Measurements from ENCODE around the gene TULP1. TPM values are rescaled to one million over a fixed set of nuclear protein-coding genes. Genes with fewer than 3 reads are reported as not detected.

The TULP1 gene
- total and polyA plus RNA-seq, 5 donors from 2014 or later, result not detected

- Histone ChIP-seq H3K9me3 (ENCODE audit: control insufficient read depth in 2 of 2, low read length in 2 of 2) (no peaks in the 10 kb centered on the region), H3K4me1 (ENCODE audit: control insufficient read depth, insufficient read depth, low read length, poor library complexity, severe bottlenecking) (no peaks in the 10 kb centered on the region), H3K27me3 (ENCODE audit: control insufficient read depth, insufficient read depth, low read length) (no peaks in the 10 kb centered on the region), H3K27ac (ENCODE audit: insufficient read depth, low read length, poor library complexity, severe bottlenecking) (no peak overlapping the region), H3K36me3 (ENCODE audit: control insufficient read depth, insufficient read depth, low read length) (no peaks in the 10 kb centered on the region), H3K4me3 (ENCODE audit: low read depth, low read length) (no peak overlapping the region)
- no peak overlapping the region for H3K4me3 Mint-ChIP-seq
- H3K27ac Mint-ChIP-seq, result no peak overlapping the region
- peaks cover 0 to 4% (median 0%) of the 10 kb centered on the region in 4 donors for H3K4me1 Mint-ChIP-seq
- peaks cover 0 to 2% (median 0%) of the 10 kb centered on the region in 7 donors for H3K9me3 Mint-ChIP-seq
- DNase-seq, result no peak
- H3K27me3 Mint-ChIP-seq, result peaks cover 6% of the 10 kb centered on the region
- no peaks in the 10 kb centered on the region for H3K36me3 Mint-ChIP-seq
- ATAC-seq (ENCODE audit: low read depth in 2 of 2), result no peak
Observed at GRCh38 chr6:35534407-35535170, 21.9 kb upstream of the TULP1 start.

GRCh38 chr6:35533981-35534380 is 21.3 kb upstream of the TULP1 start:
- Histone ChIP-seq H3K27ac (ENCODE audit: insufficient read depth, low read length, poor library complexity, severe bottlenecking) (no peak overlapping the region), H3K27me3 (ENCODE audit: control insufficient read depth, insufficient read depth, low read length) (no peaks in the 10 kb centered on the region), H3K4me3 (ENCODE audit: low read depth, low read length) (no peak overlapping the region), H3K4me1 (ENCODE audit: control insufficient read depth, insufficient read depth, low read length, poor library complexity, severe bottlenecking) (no peaks in the 10 kb centered on the region), H3K36me3 (ENCODE audit: control insufficient read depth, insufficient read depth, low read length) (no peaks in the 10 kb centered on the region), H3K9me3 (ENCODE audit: control insufficient read depth in 2 of 2, low read length in 2 of 2) (no peaks in the 10 kb centered on the region)
- Mint-ChIP-seq H3K9me3 (no peaks in the 10 kb centered on the region), H3K4me1 (peaks cover 0 to 4% (median 0%) of the 10 kb centered on the region in 4 donors), H3K4me3 (no peak overlapping the region), H3K36me3 (no peaks in the 10 kb centered on the region), H3K27ac (no peak overlapping the region), H3K27me3 (peaks cover 6% of the 10 kb centered on the region)
- DNase-seq (no peak), ATAC-seq (ENCODE audit: low read depth in 2 of 2) (no peak)

- Mint-ChIP-seq H3K36me3 (no peaks in the 10 kb centered on the region), H3K27ac (no peak overlapping the region), H3K27me3 (peaks cover 6% of the 10 kb centered on the region), H3K4me3 (no peak overlapping the region), H3K9me3 (no peaks in the 10 kb centered on the region), H3K4me1 (peaks cover 0 to 4% (median 0%) of the 10 kb centered on the region in 4 donors)
- Histone ChIP-seq H3K4me3 (ENCODE audit: low read depth, low read length) (no peak overlapping the region), H3K9me3 (ENCODE audit: control insufficient read depth in 2 of 2, low read length in 2 of 2) (no peaks in the 10 kb centered on the region), H3K4me1 (ENCODE audit: control insufficient read depth, insufficient read depth, low read length, poor library complexity, severe bottlenecking) (no peaks in the 10 kb centered on the region), H3K27ac (ENCODE audit: insufficient read depth, low read length, poor library complexity, severe bottlenecking) (no peak overlapping the region), H3K27me3 (ENCODE audit: control insufficient read depth, insufficient read depth, low read length) (no peaks in the 10 kb centered on the region), H3K36me3 (ENCODE audit: control insufficient read depth, insufficient read depth, low read length) (no peaks in the 10 kb centered on the region)
- DNase-seq (no peak), ATAC-seq (ENCODE audit: low read depth in 2 of 2) (no peak)
Observed at GRCh38 chr6:35532126-35532525, 19.4 kb upstream of the TULP1 start.

- DNase-seq (no peak), ATAC-seq (ENCODE audit: low read depth in 2 of 2) (no peak)
- H3K36me3 Mint-ChIP-seq, result no peaks in the 10 kb centered on the region
- H3K4me1 Mint-ChIP-seq, result peaks cover 0 to 20% (median 8%) of the 10 kb centered on the region in 4 donors
- H3K4me3 Mint-ChIP-seq, result no peak overlapping the region
- no peak overlapping the region for H3K27ac Mint-ChIP-seq
- Histone ChIP-seq H3K4me1 (ENCODE audit: control insufficient read depth, insufficient read depth, low read length, poor library complexity, severe bottlenecking) (peaks cover 11% of the 10 kb centered on the region), H3K27me3 (ENCODE audit: control insufficient read depth, insufficient read depth, low read length) (no peaks in the 10 kb centered on the region), H3K9me3 (ENCODE audit: control insufficient read depth in 2 of 2, low read length in 2 of 2) (no peaks in the 10 kb centered on the region), H3K4me3 (ENCODE audit: low read depth, low read length) (no peak overlapping the region), H3K27ac (ENCODE audit: insufficient read depth, low read length, poor library complexity, severe bottlenecking) (no peak overlapping the region), H3K36me3 (ENCODE audit: control insufficient read depth, insufficient read depth, low read length) (no peaks in the 10 kb centered on the region)
- peaks cover 7% of the 10 kb centered on the region for H3K27me3 Mint-ChIP-seq
- peaks cover 0 to 1% (median 0%) of the 10 kb centered on the region in 7 donors for H3K9me3 Mint-ChIP-seq
Observed at GRCh38 chr6:35524380-35525020, 11.8 kb upstream of the TULP1 start.

GRCh38 chr6:35522660-35523658 is 10.3 kb upstream of the TULP1 start:
- Histone ChIP-seq H3K36me3 (ENCODE audit: control insufficient read depth, insufficient read depth, low read length) (no peaks in the 10 kb centered on the region), H3K4me3 (ENCODE audit: low read depth, low read length) (peak overlapping the region; percentile 64), H3K9me3 (ENCODE audit: control insufficient read depth in 2 of 2, low read length in 2 of 2) (no peaks in the 10 kb centered on the region), H3K27ac (ENCODE audit: insufficient read depth, low read length, poor library complexity, severe bottlenecking) (no peak overlapping the region), H3K4me1 (ENCODE audit: control insufficient read depth, insufficient read depth, low read length, poor library complexity, severe bottlenecking) (peaks cover 11% of the 10 kb centered on the region), H3K27me3 (ENCODE audit: control insufficient read depth, insufficient read depth, low read length) (no peaks in the 10 kb centered on the region)
- peak; percentile 62 to 85 (median 68) for DNase-seq
- peaks cover 7% of the 10 kb centered on the region for H3K27me3 Mint-ChIP-seq
- peaks cover 0 to 20% (median 8%) of the 10 kb centered on the region in 4 donors for H3K4me1 Mint-ChIP-seq
- peak overlapping the region in 3 of 4 donors; percentile 43 to 75 (median 58) for H3K4me3 Mint-ChIP-seq
- H3K36me3 Mint-ChIP-seq, result no peaks in the 10 kb centered on the region
- H3K9me3 Mint-ChIP-seq, result peaks cover 0 to 1% (median 0%) of the 10 kb centered on the region in 7 donors
- peak; percentile 77 to 80 for ATAC-seq (ENCODE audit: low read depth in 2 of 2)
- peak overlapping the region; percentile 49 to 80 (median 76) for H3K27ac Mint-ChIP-seq

GRCh38 chr6:35522151-35522550 is 9.5 kb upstream of the TULP1 start:
- Histone ChIP-seq H3K9me3 (ENCODE audit: control insufficient read depth in 2 of 2, low read length in 2 of 2) (no peaks in the 10 kb centered on the region), H3K27ac (ENCODE audit: insufficient read depth, low read length, poor library complexity, severe bottlenecking) (no peak overlapping the region), H3K27me3 (ENCODE audit: control insufficient read depth, insufficient read depth, low read length) (no peaks in the 10 kb centered on the region), H3K36me3 (ENCODE audit: control insufficient read depth, insufficient read depth, low read length) (no peaks in the 10 kb centered on the region), H3K4me1 (ENCODE audit: control insufficient read depth, insufficient read depth, low read length, poor library complexity, severe bottlenecking) (peaks cover 11% of the 10 kb centered on the region), H3K4me3 (ENCODE audit: low read depth, low read length) (no peak overlapping the region)
- Mint-ChIP-seq H3K9me3 (peaks cover 0 to 1% (median 0%) of the 10 kb centered on the region in 7 donors), H3K4me1 (peaks cover 0 to 20% (median 8%) of the 10 kb centered on the region in 4 donors), H3K4me3 (no peak overlapping the region), H3K27me3 (peaks cover 7% of the 10 kb centered on the region), H3K36me3 (no peaks in the 10 kb centered on the region), H3K27ac (no peak overlapping the region)
- DNase-seq (no peak), ATAC-seq (ENCODE audit: low read depth in 2 of 2) (no peak)

- no peak for DNase-seq
- peaks cover 0 to 20% (median 8%) of the 10 kb centered on the region in 4 donors for H3K4me1 Mint-ChIP-seq
- Histone ChIP-seq H3K4me3 (ENCODE audit: low read depth, low read length) (no peak overlapping the region), H3K27me3 (ENCODE audit: control insufficient read depth, insufficient read depth, low read length) (no peaks in the 10 kb centered on the region), H3K27ac (ENCODE audit: insufficient read depth, low read length, poor library complexity, severe bottlenecking) (no peak overlapping the region), H3K4me1 (ENCODE audit: control insufficient read depth, insufficient read depth, low read length, poor library complexity, severe bottlenecking) (peaks cover 11% of the 10 kb centered on the region), H3K36me3 (ENCODE audit: control insufficient read depth, insufficient read depth, low read length) (no peaks in the 10 kb centered on the region), H3K9me3 (ENCODE audit: control insufficient read depth in 2 of 2, low read length in 2 of 2) (no peaks in the 10 kb centered on the region)
- H3K27me3 Mint-ChIP-seq, result no peaks in the 10 kb centered on the region
- H3K36me3 Mint-ChIP-seq, result no peaks in the 10 kb centered on the region
- ATAC-seq (ENCODE audit: low read depth in 2 of 2), result no peak
- H3K27ac Mint-ChIP-seq, result no peak overlapping the region
- H3K4me3 Mint-ChIP-seq, result no peak overlapping the region
- H3K9me3 Mint-ChIP-seq, result peaks cover 0 to 1% (median 0%) of the 10 kb centered on the region in 7 donors
Observed at GRCh38 chr6:35521235-35521634, 8.5 kb upstream of the TULP1 start.

Data from CD4-positive, CD25-positive, alpha-beta regulatory T cell (primary cell).